Smooth muscle cell of the umbilical artery (primary cell): ENCODE measurements around the gene TLR2. TPM values are rescaled to one million over a fixed set of nuclear protein-coding genes. Genes with fewer than 3 reads are reported as not detected.

Source experiments
- total RNA-seq: library from RNA; depleted of rRNA; stranded (reverse); fragments of >200 nt; gene quantifications from 2 replicates; pipeline ENCODE4 v1.2.3, GENCODE V29; 2014

TLR2 gene
- 0.55 TPM in 1 of 2 replicates, not detected in the other for total RNA-seq

GRCh38 chr4:153684182-153684970 lies at the start of gene TLR2:
TSS of gene TLR2 (plus strand) at chr4:153684280. CDS start at chr4:153702908, 18,628 bp downstream.

Other genes starting within 250 kb of the TLR2 start
- gene TMEM131L, start 217.9 kb upstream of the TLR2 start, total RNA-seq, result 10.4 and 15.6 TPM in 2 replicates
- 0.28 TPM in 1 of 2 replicates, not detected in the other for gene RNF175, start 75.7 kb downstream of the TLR2 start, total RNA-seq
- gene SFRP2, start 104.8 kb downstream of the TLR2 start, total RNA-seq, result not detected in 2 replicates